Mucosa of descending colon (tissue), 3 donors: ENCODE measurements around the gene ATP5ME. TPM values are rescaled to one million over a fixed set of nuclear protein-coding genes. Genes with fewer than 3 reads are reported as not detected.

ENCODE experiments used
- ATAC-seq: fragments of 200-7000 bp; cut with Tn5 transposase; one replicate; pipeline ENCODE4 v1.9.1; 2020; ENCODE audit warnings: mild to moderate bottlenecking, moderate library complexity
- DNase-seq, 3 donors: peaks; one replicate each; pipeline ENCODE4 v3.0.0-alpha.2; 2020
- H3K36me3 ChIP-seq: fragments of 200-600 bp; one replicate; pipeline ENCODE4 v1.8.0; 2021; ENCODE audit warnings: low read depth, mild to moderate bottlenecking
- H3K4me1 ChIP-seq: fragments of 200-600 bp; one replicate; pipeline ENCODE4 v1.8.0; 2021; ENCODE audit warnings: low read depth, mild to moderate bottlenecking
- H3K4me3 ChIP-seq: fragments of 200-600 bp; one replicate; pipeline ENCODE4 v1.8.0; 2021; ENCODE audit warnings: mild to moderate bottlenecking
- H3K9me3 ChIP-seq: fragments of 200-600 bp; one replicate; pipeline ENCODE4 v1.8.0; 2021; ENCODE audit warnings: mild to moderate bottlenecking
- CTCF ChIP-seq: fragments of 200-600 bp; IDR thresholded peaks from one replicate; pipeline ENCODE4 v1.8.0; 2022; ENCODE audit warnings: antibody characterized with exemption, mild to moderate bottlenecking
- intact Hi-C, 2 donors: fragments of 100-400 bp; cut with DNase I in 1 of 2; cut with micrococcal nuclease in 1 of 2; formaldehyde crosslinking; loops; one replicate each; pipeline versions ENCODE4 v1.11.0 to v1.11.1; 2022; cut with DNase I, micrococcal nuclease
- total RNA-seq, 3 donors: library from RNA; stranded (reverse); fragmentation: NEBNext Ultra II Directional in 2 of 3; extraction: Animal tissue kit (Norgen Biotek cat#: 25700) in 2 of 3; gene quantifications; one replicate each; pipeline versions ENCODE4 v1.2.1 to v1.2.4, GENCODE V29; 2021 to 2023
- donor health status: DM: no; HTN: no; CAD: no; lungs with moderate emphysema.
- donor health status: DM: no; HTN: no; CAD: no.
- donor health status: DM: no; HTN: yes; CAD: no.

Gene ATP5ME
- total RNA-seq, 3 donors from 2014 or later = 330 to 467 (median 399) TPM

- H3K9me3 ChIP-seq = no peaks in the 10 kb centered on the region
- TF ChIP-seq CTCF = no peak
- no peaks in the 10 kb centered on the region for H3K36me3 ChIP-seq
- DNase-seq (peak in 1 of 3 donors; percentile 29), ATAC-seq (no peak)
- intact Hi-C loops = no loop called here
- H3K4me1 ChIP-seq = peaks cover 3% of the 10 kb centered on the region
- H3K4me3 ChIP-seq = no peak overlapping the region
These were observed 11.0 kb downstream of the ATP5ME start for GRCh38 chr4:663046-663437.

- Histone ChIP-seq H3K4me3 (no peak overlapping the region), H3K9me3 (no peaks in the 10 kb centered on the region), H3K36me3 (no peaks in the 10 kb centered on the region), H3K4me1 (peaks cover 3% of the 10 kb centered on the region)
- DNase-seq (peak in 2 of 3 donors; percentile 17 to 45), ATAC-seq (no peak)
- intact Hi-C loops = no loop called here
- TF ChIP-seq CTCF = no peak
These were observed 12.0 kb downstream of the ATP5ME start for GRCh38 chr4:661881-662761.

GRCh38 chr4:661231-661630 lies 12.8 kb downstream of the ATP5ME start:
- intact Hi-C loops = no loop called here
- H3K4me3 ChIP-seq = no peak overlapping the region
- ATAC-seq (no peak), DNase-seq (peak in 1 of 3 donors; percentile 5)
- no peaks in the 10 kb centered on the region for H3K9me3 ChIP-seq
- TF ChIP-seq CTCF = no peak
- H3K36me3 ChIP-seq = no peaks in the 10 kb centered on the region
- H3K4me1 ChIP-seq = peaks cover 3% of the 10 kb centered on the region

- no peaks in the 10 kb centered on the region for H3K36me3 ChIP-seq
- no peak for TF ChIP-seq CTCF
- DNase-seq (peak in 1 of 3 donors; percentile 7), ATAC-seq (no peak)
- intact Hi-C loops = no loop called here
- H3K4me3 ChIP-seq = no peak overlapping the region
- peaks cover 3% of the 10 kb centered on the region for H3K4me1 ChIP-seq
- no peaks in the 10 kb centered on the region for H3K9me3 ChIP-seq
These were observed 13.7 kb downstream of the ATP5ME start for GRCh38 chr4:660401-660800.

- peaks cover 3% of the 10 kb centered on the region for H3K4me1 ChIP-seq
- H3K4me3 ChIP-seq = no peak overlapping the region
- no peaks in the 10 kb centered on the region for H3K36me3 ChIP-seq
- H3K9me3 ChIP-seq = no peaks in the 10 kb centered on the region
- no peak for ATAC-seq
- DNase-seq = peak in 1 of 3 donors; percentile 4
- intact Hi-C loops = no loop called here
- no peak for TF ChIP-seq CTCF
These were observed 14.2 kb downstream of the ATP5ME start for GRCh38 chr4:659851-660250.
